H9 (cell line): ENCODE data around the gene IGLL5. TPM values are rescaled to one million over a fixed set of nuclear protein-coding genes. Genes with fewer than 3 reads are reported as not detected.

Experiments
- DNase-seq: peaks from one replicate; pipeline ENCODE4 v3.0.0-alpha.2; 2017
- H2AFZ ChIP-seq: one replicate; pipeline ENCODE4 v1.6.1; 2013; ENCODE audit warnings: mild to moderate bottlenecking, low read length, control low read depth, moderate library complexity
- H2AK5ac ChIP-seq: 2 replicates; pipeline ENCODE4 v1.6.1; 2013; ENCODE audit warnings: low read length, control low read depth, mixed read lengths; ENCODE audit not compliant: insufficient read length
- H2BK120ac ChIP-seq: one replicate; pipeline ENCODE4 v1.6.1; 2013; ENCODE audit warnings: low read depth, mild to moderate bottlenecking, low read length, control low read depth, inconsistent platforms; ENCODE audit not compliant: poor library complexity, severe bottlenecking
- H2BK12ac ChIP-seq: 2 replicates; pipeline ENCODE4 v1.6.1; 2013; ENCODE audit warnings: low read length, control low read depth, mixed read lengths, low read depth; ENCODE audit not compliant: insufficient read length
- H2BK15ac ChIP-seq: 2 replicates; pipeline ENCODE4 v1.6.1; 2013; ENCODE audit warnings: low read depth, low read length, control low read depth
- H2BK20ac ChIP-seq: one replicate; pipeline ENCODE4 v1.6.1; 2013; ENCODE audit warnings: low read depth, mild to moderate bottlenecking, low read length, control low read depth, inconsistent platforms; ENCODE audit not compliant: poor library complexity, severe bottlenecking
- H2BK5ac ChIP-seq: 2 replicates; pipeline ENCODE4 v1.6.1; 2013; ENCODE audit warnings: low read length, control low read depth, mixed read lengths; ENCODE audit not compliant: insufficient read length
- H3K14ac ChIP-seq: 2 replicates; pipeline ENCODE4 v1.6.1; 2013; ENCODE audit warnings: low read length, control low read depth; ENCODE audit not compliant: insufficient read depth
- H3K18ac ChIP-seq: 2 replicates; pipeline ENCODE4 v1.6.1; 2013; ENCODE audit warnings: low read depth, mild to moderate bottlenecking, mixed read lengths, low read length, control low read depth; ENCODE audit not compliant: insufficient read length
- H3K23ac ChIP-seq: 2 replicates; pipeline ENCODE4 v1.6.1; 2013; ENCODE audit warnings: low read length, control low read depth, mixed read lengths, low read depth; ENCODE audit not compliant: insufficient read length
- H3K23me2 ChIP-seq: 2 replicates; pipeline ENCODE4 v1.6.1; 2013; ENCODE audit warnings: low read depth, mild to moderate bottlenecking, mixed read lengths, low read length, control low read depth; ENCODE audit not compliant: insufficient read length, poor library complexity, severe bottlenecking
- H3K27ac ChIP-seq: 2 replicates; pipeline ENCODE4 v1.5.1; 2013; ENCODE audit warnings: low read length, control low read depth, mixed read lengths, low read depth; ENCODE audit not compliant: insufficient read length
- H3K27me3 ChIP-seq: 2 replicates; pipeline ENCODE4 v1.6.1; 2013; ENCODE audit warnings: low read length, control low read depth, inconsistent platforms; ENCODE audit not compliant: insufficient read depth
- H3K4ac ChIP-seq: 2 replicates; pipeline ENCODE4 v1.6.1; 2013; ENCODE audit warnings: low read depth, mild to moderate bottlenecking, control low read depth, inconsistent platforms, low read length, moderate library complexity
- H3K4me1 ChIP-seq: 2 replicates; pipeline ENCODE4 v1.6.1; 2013; ENCODE audit warnings: low read length, control low read depth, inconsistent platforms; ENCODE audit not compliant: insufficient read depth
- H3K4me2 ChIP-seq: 2 replicates; pipeline ENCODE4 v1.6.1; 2013; ENCODE audit warnings: low read length, control low read depth, mixed read lengths; ENCODE audit not compliant: insufficient read length, insufficient read depth
- H3K56ac ChIP-seq: 2 replicates; pipeline ENCODE4 v1.6.1; 2013; ENCODE audit warnings: low read depth, mild to moderate bottlenecking, mixed read lengths, low read length, control low read depth; ENCODE audit not compliant: insufficient read length
- H3K79me1 ChIP-seq: 2 replicates; pipeline ENCODE4 v1.6.1; 2013; ENCODE audit warnings: low read depth, mild to moderate bottlenecking, moderate library complexity, low read length, control low read depth, inconsistent platforms; ENCODE audit not compliant: insufficient read depth, poor library complexity, severe bottlenecking
- H3K79me2 ChIP-seq: 2 replicates; pipeline ENCODE4 v1.6.1; 2013; ENCODE audit warnings: low read length, control low read depth, inconsistent platforms; ENCODE audit not compliant: insufficient read depth
- H3K9ac ChIP-seq: 2 replicates; pipeline ENCODE4 v1.6.1; 2013; ENCODE audit warnings: low read length, control low read depth, mixed read lengths; ENCODE audit not compliant: insufficient read length; ENCODE audit errors: extremely low read depth
- H3K9me3 ChIP-seq: one replicate; pipeline ENCODE4 v1.6.1; 2013; ENCODE audit warnings: low read depth, low read length, inconsistent platforms; ENCODE audit not compliant: control insufficient read depth
- H3T11ph ChIP-seq: one replicate; pipeline ENCODE4 v1.6.1; 2013; ENCODE audit warnings: mild to moderate bottlenecking, low read length, control low read depth, inconsistent platforms
- H4K20me1 ChIP-seq: one replicate; pipeline ENCODE4 v1.6.1; 2013; ENCODE audit not compliant: control insufficient read depth, insufficient read length, insufficient read depth
- H4K5ac ChIP-seq: 2 replicates; pipeline ENCODE4 v1.6.1; 2013; ENCODE audit warnings: low read depth, mild to moderate bottlenecking, mixed read lengths, low read length, control low read depth; ENCODE audit not compliant: insufficient read length
- H4K8ac ChIP-seq: replicated peaks from 2 replicates; pipeline ENCODE4 v1.6.1; 2013; ENCODE audit warnings: low read length, control low read depth, mixed read lengths, low read depth; ENCODE audit not compliant: insufficient read length
- H4K91ac ChIP-seq: 2 replicates; pipeline ENCODE4 v1.6.1; 2013; ENCODE audit warnings: low read depth, mild to moderate bottlenecking, moderate library complexity, mixed read lengths, low read length, control low read depth; ENCODE audit not compliant: insufficient read length
- H3K27ac Mint-ChIP-seq, 3 experiments: 2 replicates in 2 of 3; 3 replicates in 1 of 3; pipeline ENCODE4 v1.8.0; 2020 to 2021; ENCODE audit warnings: mixed read lengths in 3 of 3, mild to moderate bottlenecking in 1 of 3, moderate library complexity in 1 of 3
- H3K27me3 Mint-ChIP-seq: 2 replicates; pipeline ENCODE4 v1.8.0; 2021; ENCODE audit warnings: low read depth, mild to moderate bottlenecking, moderate library complexity, mixed read lengths
- H3K36me3 Mint-ChIP-seq, 3 experiments: 2 replicates in 2 of 3; 3 replicates in 1 of 3; pipeline ENCODE4 v1.8.0; 2020 to 2021; ENCODE audit warnings: low read depth in 3 of 3, mixed read lengths in 3 of 3; ENCODE audit not compliant: insufficient read depth in 1 of 3
- H3K4me1 Mint-ChIP-seq, 2 experiments: 2 replicates each; pipeline ENCODE4 v1.8.0; 2020; ENCODE audit warnings: mixed read lengths in 2 of 2
- H3K4me3 Mint-ChIP-seq, 2 experiments: 2 replicates in 1 of 2; 3 replicates in 1 of 2; pipeline ENCODE4 v1.8.0; 2020 to 2021; ENCODE audit warnings: mild to moderate bottlenecking in 2 of 2, mixed read lengths in 2 of 2, moderate library complexity in 1 of 2
- H3K9me3 Mint-ChIP-seq, 2 experiments: 2 replicates in 1 of 2; 3 replicates in 1 of 2; pipeline ENCODE4 v1.8.0; 2020; ENCODE audit warnings: mild to moderate bottlenecking in 2 of 2, mixed read lengths in 2 of 2, moderate library complexity in 1 of 2
- CTCF ChIP-seq: fragments of 200-600 bp; sonication (generic); conservative IDR thresholded peaks from 3 replicates; pipeline ENCODE4 v1.8.0; 2021; ENCODE audit warnings: antibody characterized with exemption, mild to moderate bottlenecking
- whole genome bisulfite sequencing: extraction: QIAGEN DNeasy Blood & Tissue Kit; methylation state at CpG from one replicate; pipeline ENCODE4 v1.1.7; 2013; ENCODE audit warnings: missing lambda C conversion rate, low lambda C conversion rate, mixed read lengths; ENCODE audit not compliant: insufficient read length; ENCODE audit errors: extremely low coverage; 5-methylcytosine and 5-hydroxymethylcytosine counted together
- total RNA-seq: library from RNA; stranded (reverse); gene quantifications from 2 replicates; pipeline ENCODE4 v1.2.1, GENCODE V29; 2021

The IGLL5 gene
- total RNA-seq, 1 experiment from 2014 or later, result not detected

GRCh38 chr22:22901578-22902218, 14.1 kb downstream of the IGLL5 start:
- H3K4me3 Mint-ChIP-seq, result no peak overlapping the region

More at GRCh38 chr22:22901578-22902218, 14.1 kb downstream of the IGLL5 start:
- no peaks in the 10 kb centered on the region for H4K20me1 ChIP-seq
- no peak overlapping the region for H3K27ac ChIP-seq
- no peaks in the 10 kb centered on the region for H3K9me3 ChIP-seq
- H3K9ac ChIP-seq, result no peak overlapping the region
- Mint-ChIP-seq H3K9me3 (peaks cover under 1% of the 10 kb centered on the region in 2 experiments; a peak in 2 of 5 replicates), H3K27me3 (peaks cover 89% of the 10 kb centered on the region), H3K4me1 (no peaks in the 10 kb centered on the region), H3K36me3 (no peaks in the 10 kb centered on the region), H3K27ac (no peak overlapping the region; a peak in 1 of 7 replicates)
- no peaks in the 10 kb centered on the region for H3K23me2 ChIP-seq
- H2BK5ac ChIP-seq, result no peak overlapping the region
- H3T11ph ChIP-seq, result no peak overlapping the region
- no peak overlapping the region for H2BK12ac ChIP-seq
- no peak overlapping the region for H3K14ac ChIP-seq
- H2AK5ac ChIP-seq, result no peak overlapping the region
- H3K4me1 ChIP-seq, result no peaks in the 10 kb centered on the region
- no CpG with 5 or more reads among the region's 8 CpGs for WGBS
- no peak overlapping the region for H2AFZ ChIP-seq
- no peak for TF ChIP-seq CTCF
- no peak overlapping the region for H3K4ac ChIP-seq
- H4K91ac ChIP-seq, result no peak overlapping the region
- H3K79me1 ChIP-seq, result no peaks in the 10 kb centered on the region
- no peak overlapping the region for H4K5ac ChIP-seq
- H3K79me2 ChIP-seq, result no peaks in the 10 kb centered on the region
- H3K56ac ChIP-seq, result no peak overlapping the region
- no peak overlapping the region for H2BK20ac ChIP-seq
- no peak overlapping the region for H4K8ac ChIP-seq
- H3K27me3 ChIP-seq, result no peaks in the 10 kb centered on the region; the same call in 1 of the 2 replicates
- H3K4me2 ChIP-seq, result no peak overlapping the region
- H3K18ac ChIP-seq, result no peak overlapping the region
- no peak for DNase-seq
- H3K23ac ChIP-seq, result no peak overlapping the region
- H2BK120ac ChIP-seq, result no peak overlapping the region
- H2BK15ac ChIP-seq, result no peak overlapping the region
